ENCODE data around the gene NCAM2.
A peak's percentile ranks its signal among the peaks of the same experiment; 100 is the strongest.

- TF ChIP-seq CTCF (IDR thresholded peaks at IDR 0.05): peak; percentile 20 to 57 (median 38)
- TF ChIP-seq POLR2A (IDR thresholded peaks at IDR 0.05): no peak
Measured at GRCh38 chr21:20999659-21000058, 1.4 kb downstream of the NCAM2 start.

All from esophagus squamous epithelium (tissue), 4 donors.